KMS-11 (cell line): ENCODE data around the gene NELFA.

Experiments
- H2AFZ ChIP-seq: fragments of 200-600 bp; sonication (generic); 2 replicates; pipeline ENCODE4 v1.6.1; 2016; ENCODE audit warnings: antibody characterized with exemption, mixed run types, low read depth
- H3K27ac ChIP-seq: fragments of 200-600 bp; sonication (generic); 2 replicates; pipeline ENCODE4 v1.6.1; 2016; ENCODE audit warnings: mild to moderate bottlenecking, mixed run types
- H3K27me3 ChIP-seq: fragments of 200-600 bp; sonication (generic); 2 replicates; pipeline ENCODE4 v1.6.1; 2017; ENCODE audit warnings: mild to moderate bottlenecking, low read depth, mixed run types, moderate library complexity; ENCODE audit not compliant: insufficient read depth
- H3K36me3 ChIP-seq: fragments of 200-600 bp; sonication (generic); 2 replicates; pipeline ENCODE4 v1.6.1; 2017; ENCODE audit warnings: mild to moderate bottlenecking, mixed run types; ENCODE audit not compliant: insufficient read depth
- H3K4me1 ChIP-seq: fragments of 200-600 bp; sonication (generic); 2 replicates; pipeline ENCODE4 v1.6.1; 2016; ENCODE audit warnings: mild to moderate bottlenecking, low read depth, mixed run types; ENCODE audit not compliant: poor library complexity, severe bottlenecking
- H3K4me2 ChIP-seq: fragments of 200-600 bp; sonication (generic); 2 replicates; pipeline ENCODE4 v1.7.0; 2016; ENCODE audit warnings: mild to moderate bottlenecking, mixed run types
- H3K4me3 ChIP-seq: fragments of 200-600 bp; sonication (generic); IDR thresholded peaks from 2 replicates; pipeline ENCODE4 v1.6.1; 2017; ENCODE audit warnings: low read depth, low read length, mixed read lengths; ENCODE audit not compliant: insufficient read depth
- H3K79me2 ChIP-seq: fragments of 200-600 bp; sonication (generic); 2 replicates; pipeline ENCODE4 v1.6.1; 2016; ENCODE audit warnings: low read depth, mixed run types; ENCODE audit not compliant: insufficient read depth
- H3K9ac ChIP-seq: fragments of 200-600 bp; sonication (generic); 2 replicates; pipeline ENCODE4 v1.6.1; 2016; ENCODE audit warnings: mild to moderate bottlenecking, mixed run types
- H4K20me1 ChIP-seq: fragments of 200-600 bp; sonication (generic); 2 replicates; pipeline ENCODE4 v1.6.1; 2016; ENCODE audit warnings: mild to moderate bottlenecking, mixed run types; ENCODE audit not compliant: insufficient read depth
- CTCF ChIP-seq: fragments of 200-600 bp; sonication (generic); conservative IDR thresholded peaks from 2 replicates; pipeline ENCODE4 v1.6.1; 2017; ENCODE audit warnings: low read depth, mild to moderate bottlenecking, antibody characterized with exemption, low read length, moderate library complexity, mixed read lengths

Gene NELFA

DNA sequence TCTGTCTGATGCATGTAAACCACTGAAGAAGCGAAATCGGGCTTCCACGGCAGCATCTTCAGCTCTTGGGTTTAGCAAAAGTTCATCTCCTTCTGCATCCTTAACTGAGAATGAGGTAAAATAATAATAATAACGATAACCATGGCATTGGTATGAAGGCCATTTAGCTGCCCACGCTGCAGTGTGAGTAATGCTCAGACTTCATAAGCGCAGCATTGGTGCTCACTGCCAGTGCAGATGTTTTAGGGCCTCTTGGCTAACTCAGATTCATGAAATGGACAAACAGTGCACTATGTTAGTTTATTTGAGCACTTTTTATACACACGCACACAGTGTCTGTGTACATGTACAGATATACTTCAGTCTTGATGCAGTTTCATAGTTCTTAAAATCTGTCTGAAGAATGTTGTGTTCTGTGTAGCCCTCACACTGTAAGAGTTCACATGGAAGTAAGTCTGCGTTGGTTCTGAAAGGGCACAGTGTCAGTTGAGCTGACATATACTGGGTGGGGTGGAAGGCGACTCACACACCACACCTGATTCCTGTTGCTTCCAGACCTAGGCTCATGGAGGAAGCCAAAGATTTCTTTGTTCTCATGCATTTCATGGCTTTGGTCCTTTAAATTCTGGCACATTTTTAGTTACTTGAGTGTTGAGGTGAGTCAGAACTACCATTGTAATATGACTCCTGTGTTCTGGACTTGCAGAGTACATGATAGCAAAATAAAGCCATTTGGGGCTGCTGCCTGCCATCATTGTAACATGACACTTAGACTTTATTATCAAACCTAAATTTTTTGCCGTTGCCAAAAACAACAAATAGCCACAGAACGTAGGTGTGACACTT is 68.9 kb downstream of the NELFA start:
- Histone ChIP-seq H3K9ac (no peak overlapping the region), H3K79me2 (peaks cover 30% of the 10 kb centered on the region; the same call in 1 of the 2 replicates), H3K4me3 (no peak overlapping the region), H3K27ac (peak overlapping the region; percentile 15; the same call in 1 of the 2 replicates), H3K27me3 (no peaks in the 10 kb centered on the region), H3K36me3 (peaks cover 19% of the 10 kb centered on the region; the same call in 1 of the 2 replicates), H3K4me1 (no peaks in the 10 kb centered on the region), H2AFZ (no peak overlapping the region), H4K20me1 (peaks cover 17% of the 10 kb centered on the region; the same call in 1 of the 2 replicates), H3K4me2 (no peak overlapping the region)
- no peak for TF ChIP-seq CTCF

DNA sequence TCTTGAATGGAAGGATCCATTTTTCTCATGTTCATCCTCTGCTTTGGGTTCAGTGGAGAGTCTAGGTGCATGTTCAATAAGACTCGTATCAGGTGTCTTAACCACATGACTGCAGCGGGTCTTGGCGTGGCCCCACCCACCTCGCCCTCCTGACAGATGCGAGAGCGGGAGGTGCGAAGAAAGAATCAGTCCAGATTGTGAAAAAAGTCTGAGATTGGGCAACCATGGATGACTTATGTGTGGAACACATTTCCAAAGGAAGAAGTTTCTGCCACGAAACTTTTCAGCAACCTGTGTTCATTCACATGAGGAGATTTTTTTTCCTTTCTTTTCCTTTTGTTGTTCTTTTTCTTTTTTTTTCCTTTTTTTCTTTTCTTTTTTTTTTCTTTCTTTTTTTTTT is 70.7 kb downstream of the NELFA start:
- H3K4me1 ChIP-seq: peaks cover 5% of the 10 kb centered on the region
- peaks cover 24% of the 10 kb centered on the region; the same call in 1 of the 2 replicates for H3K79me2 ChIP-seq
- H4K20me1 ChIP-seq: peaks cover 9% of the 10 kb centered on the region; the same call in 1 of the 2 replicates
- no peak overlapping the region for H3K9ac ChIP-seq
- H2AFZ ChIP-seq: no peak overlapping the region
- no peak overlapping the region; the same call in 1 of the 2 replicates for H3K27ac ChIP-seq
- H3K36me3 ChIP-seq: peaks cover 16% of the 10 kb centered on the region; the same call in 1 of the 2 replicates
- TF ChIP-seq CTCF: no peak
- H3K27me3 ChIP-seq: no peaks in the 10 kb centered on the region
- H3K4me2 ChIP-seq: no peak overlapping the region
- no peak overlapping the region for H3K4me3 ChIP-seq

DNA sequence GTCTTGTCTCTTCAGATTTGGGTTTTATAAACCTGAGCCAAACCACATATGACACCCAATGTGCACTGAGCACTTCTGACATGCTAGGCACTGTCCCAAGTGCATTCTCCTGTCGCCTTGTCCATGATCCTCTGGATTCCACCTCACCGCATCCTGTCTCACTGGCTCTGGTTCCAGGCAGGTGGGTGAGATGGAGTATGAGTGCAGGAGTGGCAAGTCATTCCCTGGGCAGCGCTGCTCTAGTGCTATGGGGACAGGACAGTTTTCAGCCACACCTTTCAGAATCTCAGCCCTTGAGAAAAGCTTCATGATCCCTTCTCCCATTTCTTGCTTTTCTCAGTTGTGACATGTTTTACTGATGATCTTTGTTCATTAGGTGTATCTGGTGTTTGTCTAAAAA is 71.2 kb downstream of the NELFA start:
- no peak for TF ChIP-seq CTCF
- Histone ChIP-seq H3K4me1 (peaks cover 5% of the 10 kb centered on the region), H3K4me3 (no peak overlapping the region), H3K4me2 (no peak overlapping the region), H3K27ac (no peak overlapping the region; the same call in 1 of the 2 replicates), H3K27me3 (no peaks in the 10 kb centered on the region), H2AFZ (no peak overlapping the region), H4K20me1 (peaks cover 4% of the 10 kb centered on the region; the same call in 1 of the 2 replicates), H3K9ac (no peak overlapping the region), H3K36me3 (peaks cover 11% of the 10 kb centered on the region; the same call in 1 of the 2 replicates), H3K79me2 (peaks cover 29% of the 10 kb centered on the region; the same call in 1 of the 2 replicates)

DNA sequence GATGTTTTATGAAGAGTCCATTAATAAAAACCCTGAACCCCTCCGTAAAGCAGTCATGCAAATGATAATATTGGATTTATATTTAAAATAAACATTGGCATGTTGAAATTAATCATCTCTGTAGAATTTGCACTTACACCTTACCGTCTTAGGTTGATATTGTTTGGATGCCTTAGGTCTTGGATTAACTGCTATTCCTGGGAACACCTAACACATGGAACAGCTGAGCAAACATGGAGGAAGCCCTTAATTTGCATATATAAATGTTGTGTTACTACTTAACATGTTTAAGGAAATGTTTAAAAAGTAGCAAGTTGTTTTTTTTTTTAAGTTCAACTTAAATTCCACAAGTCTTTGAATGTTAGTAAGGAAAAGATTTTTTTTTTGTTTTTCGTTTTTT is 75.1 kb downstream of the NELFA start:
- Histone ChIP-seq H3K27ac (no peak overlapping the region), H4K20me1 (no peaks in the 10 kb centered on the region), H3K9ac (no peak overlapping the region), H3K4me2 (no peak overlapping the region), H3K4me3 (no peak overlapping the region), H2AFZ (no peak overlapping the region), H3K79me2 (peaks cover 21% of the 10 kb centered on the region; the same call in 1 of the 2 replicates), H3K4me1 (peaks cover 5% of the 10 kb centered on the region), H3K27me3 (no peaks in the 10 kb centered on the region), H3K36me3 (no peaks in the 10 kb centered on the region; the same call in 1 of the 2 replicates)
- TF ChIP-seq CTCF: no peak
